Measurements from ENCODE around the gene WFDC8.
"Not testable (repeated sequence)": the region's sequence is repeated elsewhere in the genome, so short reads cannot be mapped to it uniquely, and the experiment has no call there.

Gene WFDC8

DNA sequence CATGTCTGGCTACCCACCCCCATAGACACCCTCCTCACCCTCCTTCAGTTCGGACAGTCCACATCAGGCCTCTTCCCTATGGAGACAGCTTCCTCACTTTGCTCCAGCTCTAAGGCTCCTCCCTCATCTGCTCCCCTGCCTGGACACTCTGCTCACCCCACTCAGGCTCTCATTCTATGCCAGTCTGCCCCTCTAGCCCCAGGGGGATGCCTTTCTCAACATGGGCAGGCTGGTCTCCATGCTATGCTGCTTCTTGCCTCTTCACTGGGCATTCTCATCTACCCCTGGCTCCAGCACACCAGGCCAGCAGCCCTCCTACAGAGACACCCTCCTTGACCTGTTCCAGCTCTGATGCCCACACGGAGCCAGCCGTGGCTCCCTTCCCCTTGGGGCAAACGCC lies at the start of gene WFDC8:
Gene WFDC8 (minus strand): TSS at position 101 of the 400 bp plus-strand sequence. CDS start 37 bp downstream, at position 64.
- no peak for DNase-seq

DNA sequence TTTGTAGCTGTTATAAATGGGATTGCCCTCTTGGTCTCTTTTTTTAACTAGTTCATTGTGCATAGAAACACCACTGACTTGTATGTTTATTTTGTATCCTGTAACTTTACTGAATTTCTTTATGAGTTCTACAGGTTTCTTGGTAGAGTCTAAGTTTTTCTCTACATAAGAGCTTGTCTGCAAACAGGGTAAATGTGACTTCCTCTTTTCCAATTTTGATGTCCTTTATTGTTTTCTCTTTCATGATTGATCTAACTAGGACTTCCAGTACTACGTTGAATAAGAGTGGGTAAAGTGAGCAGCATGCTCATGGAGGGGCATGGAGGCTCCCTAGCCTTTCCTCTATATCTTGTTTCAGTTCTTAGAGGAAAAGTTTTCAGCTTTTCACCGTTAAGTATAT lies 47.5 kb upstream of the WFDC8 start:
- no peak for DNase-seq

GRCh38 chr20:45621593-45621992 lies 42.5 kb upstream of the WFDC8 start:
- DNase-seq, result no peak

GRCh38 chr20:45617591-45617990 lies 38.5 kb upstream of the WFDC8 start:
- DNase-seq, result no peak

DNA sequence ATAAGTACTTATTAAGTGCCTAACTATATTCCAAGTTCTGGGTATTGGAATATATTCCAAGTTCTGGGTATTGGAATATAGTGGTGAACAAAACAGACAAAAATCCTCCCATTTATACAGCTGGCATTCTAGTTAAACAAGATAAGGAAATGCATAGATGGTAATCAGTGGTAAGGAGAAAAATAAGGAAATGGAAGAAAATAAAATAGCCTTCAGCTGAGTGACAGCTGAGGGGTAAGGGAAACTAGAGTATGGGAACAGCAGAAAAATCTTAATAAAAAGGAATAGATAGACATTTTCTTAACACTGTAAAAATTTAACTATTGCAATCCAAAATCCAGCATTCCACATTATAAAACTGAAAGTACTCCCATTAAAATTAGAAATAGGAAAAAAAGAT lies 33.2 kb upstream of the WFDC8 start:
- DNase-seq, result no peak

- DNase-seq, result no peak
Observed at GRCh38 chr20:45611054-45611453, 32.0 kb upstream of the WFDC8 start.

GRCh38 chr20:45607810-45608209 lies 28.7 kb upstream of the WFDC8 start:
- DNase-seq, result no peak

DNA sequence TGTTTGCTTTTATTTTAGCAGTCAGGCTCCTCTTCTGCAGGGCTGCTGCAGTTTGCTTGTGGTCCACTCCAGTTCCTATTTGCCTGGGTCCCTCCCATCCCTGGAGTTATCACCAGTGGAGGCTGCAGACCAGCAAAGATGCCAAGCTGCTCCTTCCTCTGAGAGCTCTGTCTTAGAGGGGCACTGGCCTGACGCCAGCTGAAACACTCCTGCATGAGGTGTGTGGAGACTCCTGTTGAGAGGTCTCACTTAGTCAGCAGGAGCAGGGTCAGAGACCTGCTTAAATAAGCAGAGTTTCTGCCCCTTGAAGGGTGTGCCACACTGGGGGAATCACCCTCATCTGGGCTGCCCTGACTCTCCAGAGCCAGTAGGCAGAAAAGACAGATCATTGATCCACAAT lies 16.2 kb upstream of the WFDC8 start:
- no peak for DNase-seq

GRCh38 chr20:45593498-45593897 lies 14.4 kb upstream of the WFDC8 start:
- DNase-seq, result no peak

GRCh38 chr20:45592574-45593189 lies 13.6 kb upstream of the WFDC8 start:
- DNase-seq, result peak; percentile 89

DNA sequence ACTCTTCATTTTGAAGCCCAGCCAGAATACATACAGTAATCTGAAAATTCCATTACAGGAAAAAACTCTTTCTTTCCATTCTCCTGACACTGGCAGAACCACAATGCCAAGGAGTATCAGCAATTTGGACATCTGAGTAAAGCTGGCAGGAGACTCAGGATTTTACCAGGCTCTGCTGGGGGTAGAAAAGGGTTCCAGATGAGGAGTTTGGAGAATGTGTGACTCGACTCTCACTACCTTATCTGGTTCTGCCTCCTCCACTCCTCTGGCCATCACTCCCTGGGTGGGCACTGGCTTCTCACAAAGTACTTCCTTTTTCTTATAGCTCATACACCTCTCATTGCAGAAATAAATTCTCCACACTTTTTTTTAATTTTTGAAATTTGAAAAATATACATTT lies 10.6 kb upstream of the WFDC8 start:
- DNase-seq, result no peak

GRCh38 chr20:45588800-45589199 lies 9.7 kb upstream of the WFDC8 start:
- no peak for DNase-seq

- not testable (repeated sequence) for DNase-seq
Observed at GRCh38 chr20:45585986-45586385, 6.9 kb upstream of the WFDC8 start.

- DNase-seq, result not testable (repeated sequence)
Observed at GRCh38 chr20:45584294-45584693, 5.2 kb upstream of the WFDC8 start.

GRCh38 chr20:45583502-45583901 lies 4.4 kb upstream of the WFDC8 start:
- no peak for DNase-seq

GRCh38 chr20:45581702-45582101 lies 2.6 kb upstream of the WFDC8 start:
- no peak for DNase-seq

DNA sequence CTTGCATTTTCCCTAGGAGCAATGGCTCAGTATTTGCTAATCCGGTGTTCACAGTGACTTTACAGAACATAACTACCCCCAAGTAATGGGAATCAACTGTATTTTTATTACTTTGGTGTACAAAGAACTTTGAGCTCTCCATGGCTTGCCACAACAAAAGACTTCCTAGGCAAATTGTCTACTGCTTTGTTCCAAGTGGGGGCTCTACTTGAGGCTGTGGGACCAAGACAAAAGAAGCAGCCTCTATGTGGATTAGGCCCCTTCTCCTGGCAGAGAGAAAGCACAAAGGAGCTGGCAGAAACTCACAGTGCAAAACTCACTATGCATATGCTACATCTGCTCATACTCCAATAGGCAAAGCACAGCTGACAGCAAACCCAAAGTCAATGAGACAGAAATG lies 853 bp downstream of the WFDC8 start:
- DNase-seq, result no peak

- no peak for DNase-seq
Observed at GRCh38 chr20:45576995-45577394, 2.1 kb downstream of the WFDC8 start.

- no peak for DNase-seq
Observed at GRCh38 chr20:45575931-45576330, 3.2 kb downstream of the WFDC8 start.

DNA sequence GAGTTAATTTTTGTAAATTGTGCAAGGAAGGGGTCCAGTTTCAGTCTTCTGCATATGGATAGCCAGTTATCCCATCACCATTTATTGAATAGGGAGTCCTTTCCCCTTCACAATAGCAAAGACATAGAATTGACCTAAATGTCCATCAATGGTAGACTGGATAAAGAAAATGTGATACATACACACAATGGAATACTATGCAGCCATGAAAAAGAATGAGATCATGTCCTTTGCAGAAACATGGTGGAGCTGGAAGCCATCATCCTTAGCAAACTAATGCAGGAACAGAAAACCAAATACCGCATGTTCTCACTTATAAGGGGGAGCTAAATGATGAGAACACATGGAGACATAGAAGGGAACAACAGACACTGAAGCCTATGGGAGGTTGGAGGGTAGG lies 9.4 kb downstream of the WFDC8 start:
- DNase-seq, result not testable (repeated sequence)

- DNase-seq, result no peak
Observed at GRCh38 chr20:45564760-45565276, 14.3 kb downstream of the WFDC8 start.

GRCh38 chr20:45555198-45555597 lies 23.9 kb downstream of the WFDC8 start:
- no peak for DNase-seq

DNA sequence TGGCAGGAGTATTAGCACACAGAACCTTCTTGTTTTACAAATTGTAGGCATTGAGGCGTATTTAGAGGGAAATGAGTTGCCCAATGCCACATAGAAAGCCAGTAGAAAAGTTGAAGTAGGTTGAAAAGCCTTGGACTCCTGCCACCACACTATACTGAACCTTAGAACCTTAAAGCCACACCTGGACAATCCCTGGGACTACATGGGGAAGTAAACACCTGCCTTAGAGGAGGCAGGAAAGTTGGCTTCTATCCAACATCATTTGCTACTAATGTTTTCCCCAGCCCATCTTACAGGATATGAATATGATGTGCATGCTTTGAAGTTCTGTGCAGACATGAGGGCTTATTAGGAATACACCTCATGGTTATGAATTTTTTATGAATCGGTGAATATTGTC lies 26.6 kb downstream of the WFDC8 start:
- no peak for DNase-seq

DNA sequence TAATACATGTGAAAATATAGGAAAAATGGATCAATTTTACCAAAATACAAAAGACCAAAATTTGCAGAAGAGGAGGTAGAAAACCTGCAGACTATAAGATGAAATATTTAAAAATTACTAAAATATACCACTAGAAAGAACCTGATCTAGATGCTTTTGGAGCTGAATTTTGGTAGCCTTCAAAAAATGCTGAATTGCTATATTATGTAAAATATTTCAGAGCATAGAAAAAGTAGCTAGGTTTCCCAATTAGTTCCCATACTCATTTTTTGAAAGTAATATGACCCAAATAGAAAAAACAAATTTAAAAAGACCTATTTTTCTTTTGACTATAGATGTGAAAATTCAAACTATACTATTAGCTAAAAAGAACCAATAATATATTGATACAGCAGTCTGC lies 28.3 kb downstream of the WFDC8 start:
- no peak for DNase-seq

- DNase-seq, result no peak
Observed at GRCh38 chr20:45548410-45548809, 30.7 kb downstream of the WFDC8 start.
